ENCODE data around the gene TWNK. TPM values are rescaled to one million over a fixed set of nuclear protein-coding genes. Genes with fewer than 3 reads are reported as not detected.

The TWNK gene
- total and polyA plus RNA-seq, 9 of the 15 experiments (the other 6 are each of a cell fraction or from before 2014, with no cell fraction given), result 11.6 to 34.7 (median 17.4) TPM

- TF ChIP-seq PREB (CRISPR knock-in tag; IDR thresholded peaks at IDR 0.05) (no peak), THRA (IDR thresholded peaks at IDR 0.05) (no peak), CTCFL (IDR thresholded peaks at IDR 0.05; ENCODE audit: borderline replicate concordance, insufficient read depth, low read depth, low read length, poor library complexity, severe bottlenecking) (no peak), SRSF3 (IDR thresholded peaks at IDR 0.05; ENCODE audit: insufficient read depth, low read length) (no peak), ZNF232 (CRISPR knock-in tag; IDR thresholded peaks at IDR 0.05) (no peak), AFF4 (CRISPR knock-in tag; IDR thresholded peaks at IDR 0.05) (no peak), PBX2 (CRISPR knock-in tag; IDR thresholded peaks at IDR 0.05; ENCODE audit: low read depth) (no peak), PBX2 (tag; conservative IDR thresholded peaks at IDR 0.05; ENCODE audit: low read depth) (no peak), NCOR1 (IDR thresholded peaks at IDR 0.05) (no peak), MEF2A (IDR thresholded peaks at IDR 0.05; ENCODE audit: control insufficient read depth, low read depth, low read length) (no peak), SIN3A (IDR thresholded peaks at IDR 0.05; ENCODE audit: borderline replicate concordance in 2 of 2, control insufficient read depth in 1 of 2, low read depth in 2 of 2, low read length in 2 of 2) (peak; percentile 89 to 98), NELFE (IDR thresholded peaks at IDR 0.05; ENCODE audit: insufficient read depth, insufficient read length) (no peak), DNMT1 (IDR thresholded peaks at IDR 0.05) (no peak), FUS (optimal IDR thresholded peaks at IDR 0.05; ENCODE audit: low read depth, low read length) (no peak)
Observed at GRCh38 chr10:100986952-100987684, at the start of gene TWNK, which contains the start of gene MRPL43 (continued).

Data from K562 (cell line).